GM12874 (cell line): ENCODE measurements around the gene CDC25C.

ENCODE experiments used
- TF ChIP-seq, protein P1 (sequence below): IDR thresholded peaks from 2 replicates; pipeline ENCODE4 v1.5.1; 2011; ENCODE audit warnings: low read depth, mild to moderate bottlenecking, control low read depth, low read length, moderate library complexity; ENCODE audit not compliant: insufficient read depth

Gene CDC25C

GRCh38 chr5:138287246-138287645, 44.4 kb downstream of the CDC25C start:
- TF ChIP-seq, protein P1, sequence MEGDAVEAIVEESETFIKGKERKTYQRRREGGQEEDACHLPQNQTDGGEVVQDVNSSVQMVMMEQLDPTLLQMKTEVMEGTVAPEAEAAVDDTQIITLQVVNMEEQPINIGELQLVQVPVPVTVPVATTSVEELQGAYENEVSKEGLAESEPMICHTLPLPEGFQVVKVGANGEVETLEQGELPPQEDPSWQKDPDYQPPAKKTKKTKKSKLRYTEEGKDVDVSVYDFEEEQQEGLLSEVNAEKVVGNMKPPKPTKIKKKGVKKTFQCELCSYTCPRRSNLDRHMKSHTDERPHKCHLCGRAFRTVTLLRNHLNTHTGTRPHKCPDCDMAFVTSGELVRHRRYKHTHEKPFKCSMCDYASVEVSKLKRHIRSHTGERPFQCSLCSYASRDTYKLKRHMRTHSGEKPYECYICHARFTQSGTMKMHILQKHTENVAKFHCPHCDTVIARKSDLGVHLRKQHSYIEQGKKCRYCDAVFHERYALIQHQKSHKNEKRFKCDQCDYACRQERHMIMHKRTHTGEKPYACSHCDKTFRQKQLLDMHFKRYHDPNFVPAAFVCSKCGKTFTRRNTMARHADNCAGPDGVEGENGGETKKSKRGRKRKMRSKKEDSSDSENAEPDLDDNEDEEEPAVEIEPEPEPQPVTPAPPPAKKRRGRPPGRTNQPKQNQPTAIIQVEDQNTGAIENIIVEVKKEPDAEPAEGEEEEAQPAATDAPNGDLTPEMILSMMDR: no peak

DNA sequence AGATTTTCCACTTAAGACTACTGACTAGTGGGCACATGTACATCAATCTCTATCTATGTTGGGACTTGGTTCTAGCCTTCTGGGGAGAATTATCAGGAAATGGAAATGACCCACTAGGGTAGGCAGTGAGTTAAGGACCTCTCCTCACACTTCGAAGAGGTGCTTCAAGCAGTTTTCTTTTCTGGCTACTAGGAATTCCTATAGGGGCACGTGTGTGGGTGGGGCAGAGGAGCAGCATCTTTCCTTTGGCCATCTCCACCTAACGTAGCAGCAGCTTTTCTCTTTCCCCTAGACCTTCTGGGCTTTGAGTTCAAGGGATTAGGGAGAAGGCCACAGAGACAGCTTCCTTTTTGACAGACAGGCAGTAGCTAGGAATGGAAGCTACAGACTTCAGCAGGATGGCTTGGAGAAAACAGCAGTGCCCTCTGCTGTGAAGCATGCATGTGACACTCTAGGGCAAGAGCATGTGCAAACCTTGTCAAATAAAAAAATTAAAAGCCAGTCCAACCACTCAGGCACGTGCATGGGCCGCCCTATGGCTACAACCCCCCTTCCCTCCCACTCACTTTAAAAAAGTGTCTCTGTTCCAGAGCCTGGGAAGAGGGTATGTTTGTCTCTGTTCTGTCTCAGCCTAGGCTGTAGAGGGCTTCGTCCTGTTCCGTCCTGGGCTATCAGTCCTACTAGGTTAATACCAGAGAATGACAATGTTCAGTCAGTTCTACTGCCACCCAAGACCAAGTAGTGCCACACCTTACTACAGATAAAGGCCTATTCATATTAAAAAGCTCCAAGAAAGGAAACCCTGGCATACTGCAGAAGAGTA, 48.5 kb downstream of the CDC25C start:
- TF ChIP-seq, protein P1: peak; percentile 33; the same call in 1 of the 2 replicates

GRCh38 chr5:138280915-138281314, 50.7 kb downstream of the CDC25C start:
- TF ChIP-seq, protein P1: no peak

- TF ChIP-seq, protein P1: 0 out of 2 replicates have a peak, but pooled peaks have one; percentile 12
Measured at GRCh38 chr5:138276402-138277054, 55.1 kb downstream of the CDC25C start.

GRCh38 chr5:138275895-138276294, 55.7 kb downstream of the CDC25C start:
- TF ChIP-seq, protein P1: no peak

DNA sequence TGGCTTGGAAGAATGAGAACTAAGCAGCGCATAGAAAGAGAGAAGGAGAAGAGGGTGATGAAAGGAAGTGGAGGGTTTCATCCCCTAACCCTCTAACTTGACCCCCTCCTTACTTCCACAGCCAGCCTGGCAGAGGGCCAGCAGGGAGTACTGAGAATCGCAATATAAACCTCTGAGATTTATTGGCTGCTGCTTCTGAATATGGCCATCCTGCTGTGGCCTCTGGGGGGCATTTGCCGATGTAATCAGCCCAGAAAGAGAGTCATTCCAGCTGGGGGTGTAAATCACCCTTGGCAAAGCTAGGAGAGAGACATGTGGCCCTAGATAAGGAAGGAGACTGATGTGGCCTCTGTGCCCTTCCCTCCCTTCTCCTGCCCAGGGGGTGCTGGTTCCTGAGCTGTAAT, 56.2 kb downstream of the CDC25C start:
- TF ChIP-seq, protein P1: no peak

- TF ChIP-seq, protein P1: no peak
Measured at GRCh38 chr5:138274189-138274853, 57.3 kb downstream of the CDC25C start, which contains the start of gene GFRA3. GFRA3 (minus strand) TSS chr5:138274621; CDS start chr5:138274424, 197 bp downstream.
